DND-41 (cell line): Measurements from ENCODE around the gene TRIM2.
"Not testable (repeated sequence)": the region's sequence is repeated elsewhere in the genome, so short reads cannot be mapped to it uniquely, and the experiment has no call there.

ENCODE experiments used
- ATAC-seq: fragments of 200-7000 bp; cut with Tn5 transposase; 3 replicates; pipeline ENCODE4 v1.9.1; 2021; ENCODE audit warnings: low read depth; ENCODE audit not compliant: insufficient read depth
- DNase-seq: peaks from one replicate; pipeline ENCODE4 v3.0.0-alpha.2; 2020
- H2AFZ ChIP-seq: 2 replicates; pipeline ENCODE4 v1.6.0; 2012; ENCODE audit warnings: low read depth, low read length
- H3K27ac ChIP-seq: 2 replicates; pipeline ENCODE4 v1.5.1; 2012; ENCODE audit warnings: low read length, inconsistent platforms
- H3K27me3 ChIP-seq: fragments of 200-600 bp; sonication (generic); 2 replicates; pipeline ENCODE4 v1.6.0; 2012; ENCODE audit warnings: low read length, mild to moderate bottlenecking, inconsistent platforms; ENCODE audit not compliant: insufficient read depth, poor library complexity
- H3K36me3 ChIP-seq: 2 replicates; pipeline ENCODE4 v1.5.1; 2012; ENCODE audit warnings: low read length, inconsistent platforms; ENCODE audit not compliant: insufficient read depth
- H3K4me1 ChIP-seq: 2 replicates; pipeline ENCODE4 v1.5.1; 2012; ENCODE audit warnings: mild to moderate bottlenecking, low read length; ENCODE audit not compliant: insufficient read depth
- H3K4me2 ChIP-seq: 2 replicates; pipeline ENCODE4 v1.6.0; 2012; ENCODE audit warnings: mild to moderate bottlenecking, moderate library complexity, low read length, inconsistent platforms; ENCODE audit not compliant: insufficient read depth
- H3K4me3 ChIP-seq, 2 experiments: fragments of 200-600 bp in 1 of 2; shearing (Covaris generic) in 1 of 2; 2 replicates each; pipeline ENCODE4 v1.5.1; 2012 to 2016; ENCODE audit warnings: inconsistent platforms in 2 of 2, low read length in 2 of 2, mild to moderate bottlenecking in 2 of 2, low read depth in 1 of 2, moderate library complexity in 1 of 2
- H3K79me2 ChIP-seq: 2 replicates; pipeline ENCODE4 v1.6.0; 2012; ENCODE audit warnings: low read length, inconsistent platforms; ENCODE audit not compliant: insufficient read depth
- H3K9ac ChIP-seq: 2 replicates; pipeline ENCODE4 v1.6.0; 2012; ENCODE audit warnings: low read depth, mild to moderate bottlenecking, inconsistent platforms, low read length, moderate library complexity
- H3K9me3 ChIP-seq: 2 replicates; pipeline ENCODE4 v1.5.1; 2012; ENCODE audit warnings: low read length, moderate library complexity, mild to moderate bottlenecking, inconsistent platforms; ENCODE audit not compliant: insufficient read depth, severe bottlenecking
- H4K20me1 ChIP-seq: 2 replicates; pipeline ENCODE4 v1.6.0; 2012; ENCODE audit warnings: low read length; ENCODE audit not compliant: insufficient read depth
- CTCF ChIP-seq: IDR thresholded peaks from 2 replicates; pipeline ENCODE4 v1.5.1; 2012; ENCODE audit warnings: borderline replicate concordance, low read length, moderate library complexity, mild to moderate bottlenecking; ENCODE audit not compliant: poor library complexity, severe bottlenecking; ENCODE audit errors: extremely low read depth
- EZH2 ChIP-seq: IDR thresholded peaks from 3 replicates; pipeline ENCODE4 v1.6.1; 2012; ENCODE audit warnings: borderline replicate concordance, low read depth, mild to moderate bottlenecking, moderate library complexity, low read length, inconsistent platforms; ENCODE audit not compliant: severe bottlenecking

Gene TRIM2

DNA sequence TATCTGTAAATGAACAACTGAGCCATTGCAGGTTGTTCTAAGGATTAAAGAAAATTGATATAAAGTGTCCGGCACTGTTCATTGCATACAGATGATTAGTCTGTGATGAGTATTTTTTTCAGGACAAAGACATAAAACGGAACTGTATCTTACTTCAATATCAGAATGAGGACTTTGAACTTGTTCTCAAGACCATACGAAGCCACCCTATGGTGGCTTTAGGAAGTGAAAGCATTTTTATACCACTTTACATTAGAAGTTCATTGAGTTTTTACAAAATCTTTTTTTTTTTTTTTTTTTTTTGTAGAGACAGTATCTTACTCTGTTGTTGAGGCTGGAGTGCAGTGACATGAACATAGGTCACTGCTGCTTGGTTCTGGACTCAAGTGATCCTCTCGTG is 45.2 kb upstream of the TRIM2 start:
- Histone ChIP-seq H3K4me2 (no peak overlapping the region), H3K4me3 (no peak overlapping the region), H3K4me1 (peaks cover 9% of the 10 kb centered on the region), H2AFZ (no peak overlapping the region), H4K20me1 (no peaks in the 10 kb centered on the region), H3K36me3 (no peaks in the 10 kb centered on the region), H3K27me3 (no peaks in the 10 kb centered on the region), H3K9ac (no peak overlapping the region), H3K79me2 (peaks cover 10% of the 10 kb centered on the region; the same call in 1 of the 2 replicates), H3K27ac (no peak overlapping the region), H3K9me3 (no peaks in the 10 kb centered on the region)
- TF ChIP-seq CTCF (peak; percentile 32), EZH2 (no peak)
- DNase-seq (no peak), ATAC-seq (peak; percentile 41; the same call in 1 of the 3 replicates)

- Histone ChIP-seq H3K36me3 (no peaks in the 10 kb centered on the region), H3K4me1 (peaks cover 2% of the 10 kb centered on the region), H3K9ac (no peak overlapping the region), H3K4me3 (no peak overlapping the region), H3K79me2 (peaks cover 3% of the 10 kb centered on the region; the same call in 1 of the 2 replicates), H3K4me2 (no peak overlapping the region), H3K27me3 (no peaks in the 10 kb centered on the region), H3K27ac (no peak overlapping the region), H3K9me3 (no peaks in the 10 kb centered on the region), H4K20me1 (no peaks in the 10 kb centered on the region), H2AFZ (no peak overlapping the region)
- ATAC-seq (no peak), DNase-seq (no peak)
- no peak for TF ChIP-seq CTCF
- no peak for TF ChIP-seq EZH2
These were observed 44.5 kb upstream of the TRIM2 start for GRCh38 chr4:153159728-153160221.

DNA sequence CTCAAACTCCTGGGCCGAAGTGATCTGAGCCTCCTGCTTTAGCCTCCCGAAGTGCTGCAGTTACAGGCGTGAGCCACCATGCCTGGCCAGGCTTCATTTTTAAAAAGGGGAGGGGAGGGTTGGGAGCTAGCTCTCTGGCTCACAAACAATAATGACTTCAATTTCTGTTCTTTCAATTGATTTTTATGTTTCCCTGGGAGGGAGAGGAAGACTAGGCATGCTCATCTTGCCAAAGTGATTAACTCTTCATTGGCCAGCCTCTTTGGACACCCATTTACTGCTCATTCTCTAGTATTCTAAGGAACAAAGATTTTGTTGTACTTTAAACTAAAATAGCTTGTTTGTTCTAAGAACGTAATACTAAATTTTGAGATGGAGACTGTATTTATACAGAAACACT is 43.4 kb upstream of the TRIM2 start:
- ATAC-seq (no peak), DNase-seq (no peak)
- Histone ChIP-seq H3K9ac (no peak overlapping the region), H3K27ac (no peak overlapping the region), H3K79me2 (no peaks in the 10 kb centered on the region), H3K9me3 (no peaks in the 10 kb centered on the region), H3K4me2 (no peak overlapping the region), H3K4me1 (no peaks in the 10 kb centered on the region), H4K20me1 (no peaks in the 10 kb centered on the region), H3K36me3 (no peaks in the 10 kb centered on the region), H3K27me3 (no peaks in the 10 kb centered on the region), H3K4me3 (no peak overlapping the region), H2AFZ (no peak overlapping the region)
- TF ChIP-seq EZH2 = no peak

GRCh38 chr4:153161226-153161963 is 42.8 kb upstream of the TRIM2 start:
- Histone ChIP-seq H3K4me2 (no peak overlapping the region), H3K27ac (no peak overlapping the region), H3K9me3 (no peaks in the 10 kb centered on the region), H3K9ac (no peak overlapping the region), H4K20me1 (no peaks in the 10 kb centered on the region), H3K79me2 (no peaks in the 10 kb centered on the region), H3K4me1 (no peaks in the 10 kb centered on the region), H3K36me3 (no peaks in the 10 kb centered on the region), H3K4me3 (no peak overlapping the region), H3K27me3 (no peaks in the 10 kb centered on the region), H2AFZ (no peak overlapping the region)
- DNase-seq (no peak), ATAC-seq (no peak)
- TF ChIP-seq EZH2 = no peak
- TF ChIP-seq CTCF = no peak

- not testable (repeated sequence) for DNase-seq, H3K4me1 ChIP-seq, H4K20me1 ChIP-seq, H3K36me3 ChIP-seq, H2AFZ ChIP-seq, H3K4me2 ChIP-seq, H3K4me3 ChIP-seq, H3K79me2 ChIP-seq, H3K9ac ChIP-seq, H3K9me3 ChIP-seq, ATAC-seq, H3K27ac ChIP-seq, H3K27me3 ChIP-seq
These were observed 39.0 kb upstream of the TRIM2 start for GRCh38 chr4:153165236-153165635.
